HuH-7 (cell line): ENCODE data around the gene LRTM2.
A peak's percentile ranks its signal among the peaks of the same experiment; 100 is the strongest.

ENCODE experiments used
- DNase-seq: peaks from one replicate; pipeline ENCODE4 v3.0.0; 2011; ENCODE audit warnings: low spot score

LRTM2 gene

GRCh38 chr12:1820191-1820895 is at the start of gene LRTM2:
Gene LRTM2, plus strand, starts transcription at chr12:1820565. Its CDS starts 7,584 bp downstream, at chr12:1828149.
- DNase-seq = no peak

- DNase-seq = no peak
These were observed 46.3 kb upstream of the LRTM2 start for GRCh38 chr12:1773937-1774655.

- DNase-seq = no peak
These were observed 44.0 kb upstream of the LRTM2 start for GRCh38 chr12:1776170-1776921.

GRCh38 chr12:1777798-1778197 is 42.6 kb upstream of the LRTM2 start:
- DNase-seq = no peak

- DNase-seq = no peak
These were observed 41.5 kb upstream of the LRTM2 start for GRCh38 chr12:1778911-1779310.

- DNase-seq = no peak
These were observed 40.6 kb upstream of the LRTM2 start for GRCh38 chr12:1779783-1780182.

- DNase-seq = no peak
These were observed 38.6 kb upstream of the LRTM2 start for GRCh38 chr12:1781772-1782171.

- no peak for DNase-seq
These were observed 38.1 kb upstream of the LRTM2 start for GRCh38 chr12:1782215-1782614.

GRCh38 chr12:1787714-1788113 is 32.7 kb upstream of the LRTM2 start:
- DNase-seq = no peak

- DNase-seq = no peak
These were observed 29.9 kb upstream of the LRTM2 start for GRCh38 chr12:1790444-1790843.

GRCh38 chr12:1791104-1791841 is 29.1 kb upstream of the LRTM2 start:
- DNase-seq = peak; percentile 77

- DNase-seq = no peak
These were observed 28.0 kb upstream of the LRTM2 start for GRCh38 chr12:1792406-1792805.

- no peak for DNase-seq
These were observed 26.7 kb upstream of the LRTM2 start for GRCh38 chr12:1793426-1794210.

GRCh38 chr12:1794440-1795090 is 25.8 kb upstream of the LRTM2 start:
- DNase-seq = no peak

GRCh38 chr12:1795221-1795784 is 25.1 kb upstream of the LRTM2 start:
- DNase-seq = no peak

- peak; percentile 89 for DNase-seq
These were observed 24.4 kb upstream of the LRTM2 start for GRCh38 chr12:1795785-1796514.

- no peak for DNase-seq
These were observed 23.8 kb upstream of the LRTM2 start for GRCh38 chr12:1796515-1797010.

- DNase-seq = no peak
These were observed 23.1 kb upstream of the LRTM2 start for GRCh38 chr12:1797011-1797901.
